ENCODE measurements around the gene ANKRD34A. TPM values are rescaled to one million over a fixed set of nuclear protein-coding genes. Genes with fewer than 3 reads are reported as not detected.
"Not testable (repeated sequence)": the region's sequence is repeated elsewhere in the genome, so short reads cannot be mapped to it uniquely, and the experiment has no call there.

ANKRD34A gene
- total RNA-seq, 1 donor from 2014 or later = under 0.01 TPM

DNA sequence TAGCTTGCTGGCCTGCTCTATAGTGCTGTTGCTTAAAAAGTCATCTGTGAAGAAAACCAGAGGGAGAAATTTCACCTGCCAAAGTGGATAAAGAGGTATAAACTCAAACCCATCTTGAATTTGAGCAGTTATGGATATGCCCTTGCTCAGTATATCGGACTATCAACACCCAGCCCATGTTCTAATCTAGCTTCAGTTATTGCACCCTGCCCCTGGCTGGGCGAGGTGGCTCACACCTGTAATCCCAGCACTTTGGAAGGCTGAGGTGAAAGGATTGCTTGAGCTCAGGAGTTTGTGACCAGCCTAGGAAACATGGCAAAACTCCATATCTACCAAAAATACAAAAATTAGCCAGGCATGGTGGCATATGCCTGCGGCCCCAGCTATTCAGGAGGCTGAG lies 19.8 kb downstream of the ANKRD34A start:
- no peaks in the 10 kb centered on the region for H3K27me3 ChIP-seq (ENCODE audit: control insufficient read depth, insufficient read depth, low read length)
- FAIRE-seq (no peak), DNase-seq (ENCODE audit: low read depth) (no peak)
- no peak overlapping the region for H3K4me3 ChIP-seq (ENCODE audit: low read depth, low read length)
- no peaks in the 10 kb centered on the region for H3K36me3 ChIP-seq (ENCODE audit: control insufficient read depth, insufficient read depth, low read length)
- TF ChIP-seq, protein P1, sequence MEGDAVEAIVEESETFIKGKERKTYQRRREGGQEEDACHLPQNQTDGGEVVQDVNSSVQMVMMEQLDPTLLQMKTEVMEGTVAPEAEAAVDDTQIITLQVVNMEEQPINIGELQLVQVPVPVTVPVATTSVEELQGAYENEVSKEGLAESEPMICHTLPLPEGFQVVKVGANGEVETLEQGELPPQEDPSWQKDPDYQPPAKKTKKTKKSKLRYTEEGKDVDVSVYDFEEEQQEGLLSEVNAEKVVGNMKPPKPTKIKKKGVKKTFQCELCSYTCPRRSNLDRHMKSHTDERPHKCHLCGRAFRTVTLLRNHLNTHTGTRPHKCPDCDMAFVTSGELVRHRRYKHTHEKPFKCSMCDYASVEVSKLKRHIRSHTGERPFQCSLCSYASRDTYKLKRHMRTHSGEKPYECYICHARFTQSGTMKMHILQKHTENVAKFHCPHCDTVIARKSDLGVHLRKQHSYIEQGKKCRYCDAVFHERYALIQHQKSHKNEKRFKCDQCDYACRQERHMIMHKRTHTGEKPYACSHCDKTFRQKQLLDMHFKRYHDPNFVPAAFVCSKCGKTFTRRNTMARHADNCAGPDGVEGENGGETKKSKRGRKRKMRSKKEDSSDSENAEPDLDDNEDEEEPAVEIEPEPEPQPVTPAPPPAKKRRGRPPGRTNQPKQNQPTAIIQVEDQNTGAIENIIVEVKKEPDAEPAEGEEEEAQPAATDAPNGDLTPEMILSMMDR (IDR thresholded peaks at IDR 0.05; ENCODE audit: insufficient read depth, low read length, severe bottlenecking) = no peak

DNA sequence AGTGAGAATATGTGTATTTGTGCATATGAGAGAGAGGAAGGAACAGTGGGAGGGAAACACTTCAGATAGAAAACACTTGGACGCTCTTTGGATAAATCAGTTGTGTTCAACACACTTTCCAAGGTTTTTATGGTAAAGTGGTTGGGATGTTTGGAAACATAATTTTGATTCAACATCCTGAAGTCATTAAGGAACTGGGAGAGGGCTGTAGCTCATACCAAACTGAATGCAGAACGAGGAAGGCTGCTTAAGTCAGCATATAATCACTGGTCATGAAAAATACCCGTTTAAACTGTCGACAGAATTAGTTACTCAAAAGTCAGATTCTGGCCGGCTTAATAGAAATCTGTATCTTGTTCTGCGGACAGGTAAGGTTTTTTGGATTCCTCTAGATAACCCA lies 21.5 kb downstream of the ANKRD34A start:
- H3K36me3 ChIP-seq (ENCODE audit: control insufficient read depth, insufficient read depth, low read length) = no peaks in the 10 kb centered on the region
- H3K4me3 ChIP-seq (ENCODE audit: low read depth, low read length) = no peak overlapping the region
- TF ChIP-seq, protein P1 (IDR thresholded peaks at IDR 0.05; ENCODE audit: insufficient read depth, low read length, severe bottlenecking) = no peak
- FAIRE-seq (no peak), DNase-seq (ENCODE audit: low read depth) (no peak)
- H3K27me3 ChIP-seq (ENCODE audit: control insufficient read depth, insufficient read depth, low read length) = no peaks in the 10 kb centered on the region

DNA sequence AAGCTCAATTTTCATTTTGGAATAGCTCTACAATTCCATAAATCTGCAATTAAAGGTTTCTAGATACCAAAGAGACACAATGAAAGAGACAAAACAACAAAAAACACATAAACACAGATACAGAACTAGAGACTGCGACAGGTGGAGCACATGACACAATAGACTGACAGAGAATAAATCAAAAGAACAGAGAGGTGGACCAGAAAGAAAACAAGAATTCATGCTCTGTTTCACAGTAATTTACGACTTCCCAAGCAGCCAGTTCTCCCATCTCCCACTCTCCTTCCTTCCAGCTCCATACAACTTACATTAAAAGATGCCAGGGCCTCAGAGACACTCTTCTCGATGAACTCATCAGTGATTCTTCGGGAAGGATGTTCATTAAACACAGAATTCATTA lies 22.0 kb downstream of the ANKRD34A start:
- TF ChIP-seq, protein P1 (IDR thresholded peaks at IDR 0.05; ENCODE audit: insufficient read depth, low read length, severe bottlenecking) = no peak
- H3K27me3 ChIP-seq (ENCODE audit: control insufficient read depth, insufficient read depth, low read length) = no peaks in the 10 kb centered on the region
- FAIRE-seq (no peak), DNase-seq (ENCODE audit: low read depth) (no peak)
- no peak overlapping the region for H3K4me3 ChIP-seq (ENCODE audit: low read depth, low read length)
- H3K36me3 ChIP-seq (ENCODE audit: control insufficient read depth, insufficient read depth, low read length) = no peaks in the 10 kb centered on the region

DNA sequence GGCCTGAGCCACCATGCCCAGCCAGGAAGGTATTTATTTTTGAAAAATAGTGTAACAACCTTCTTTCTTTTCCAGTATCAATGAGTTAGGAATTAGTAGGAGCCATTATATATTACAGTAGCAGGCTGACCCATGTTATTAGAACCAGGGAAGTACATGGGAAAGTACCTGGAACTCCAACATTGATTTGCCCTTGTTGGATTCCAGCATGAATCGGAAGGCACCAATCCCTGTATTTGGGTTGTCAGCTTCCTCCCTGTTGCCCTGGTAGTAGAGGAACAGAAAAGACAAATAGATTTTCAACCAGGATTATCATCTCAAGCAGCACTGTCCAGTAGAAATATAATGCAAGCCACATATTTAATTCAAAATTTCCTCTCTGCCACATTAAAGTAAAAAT lies 26.9 kb downstream of the ANKRD34A start:
- H3K27me3 ChIP-seq (ENCODE audit: control insufficient read depth, insufficient read depth, low read length) = no peaks in the 10 kb centered on the region
- no peak for FAIRE-seq
- TF ChIP-seq, protein P1 (IDR thresholded peaks at IDR 0.05; ENCODE audit: insufficient read depth, low read length, severe bottlenecking) = no peak
- H3K4me3 ChIP-seq (ENCODE audit: low read depth, low read length) = no peak overlapping the region
- DNase-seq (ENCODE audit: low read depth) = no peak
- H3K36me3 ChIP-seq (ENCODE audit: control insufficient read depth, insufficient read depth, low read length) = no peaks in the 10 kb centered on the region

DNA sequence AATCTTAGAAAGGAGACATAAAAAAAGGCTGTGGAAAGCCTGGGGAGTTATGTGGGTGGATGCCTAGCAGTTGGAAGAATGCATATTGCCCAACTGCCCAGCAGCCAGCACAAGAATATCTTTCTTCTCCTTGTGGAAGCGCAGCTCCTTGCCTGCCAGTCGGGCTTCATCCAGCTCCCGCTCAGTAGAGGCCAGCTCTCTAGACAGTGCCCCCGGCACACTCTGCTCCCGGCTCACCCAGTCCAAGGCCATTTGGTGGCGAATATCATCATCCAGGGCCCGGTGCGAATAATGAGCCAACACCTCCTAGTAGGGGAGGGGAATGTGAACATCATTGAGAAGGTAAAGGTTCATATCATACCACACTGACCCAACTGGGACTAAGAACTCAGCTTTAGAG lies 28.1 kb downstream of the ANKRD34A start:
- TF ChIP-seq, protein P1 (IDR thresholded peaks at IDR 0.05; ENCODE audit: insufficient read depth, low read length, severe bottlenecking) = no peak
- Histone ChIP-seq H3K27me3 (ENCODE audit: control insufficient read depth, insufficient read depth, low read length) (no peaks in the 10 kb centered on the region), H3K4me3 (ENCODE audit: low read depth, low read length) (no peak overlapping the region), H3K36me3 (ENCODE audit: control insufficient read depth, insufficient read depth, low read length) (no peaks in the 10 kb centered on the region)
- DNase-seq (ENCODE audit: low read depth) (no peak), FAIRE-seq (no peak)

DNA sequence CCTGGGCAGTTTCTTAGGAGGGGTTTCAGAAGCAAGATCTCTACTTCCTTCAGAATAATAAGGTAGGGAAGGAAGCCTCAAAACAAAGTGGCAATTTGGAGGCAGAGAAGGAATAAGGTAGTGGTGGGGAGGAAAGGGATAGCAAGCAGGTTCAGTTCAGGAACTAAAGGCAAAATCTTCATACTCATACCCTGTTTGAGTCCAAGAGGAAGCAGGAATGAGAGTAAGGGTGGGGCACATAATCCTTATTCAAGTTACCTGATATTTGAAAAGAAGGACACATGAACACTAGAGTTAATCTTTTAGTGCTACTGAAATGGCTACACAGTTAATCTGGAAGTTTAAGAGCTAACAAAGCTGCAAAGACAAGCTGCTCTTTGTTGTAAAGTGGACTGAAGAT lies 28.7 kb downstream of the ANKRD34A start:
- no peaks in the 10 kb centered on the region for H3K27me3 ChIP-seq (ENCODE audit: control insufficient read depth, insufficient read depth, low read length)
- H3K36me3 ChIP-seq (ENCODE audit: control insufficient read depth, insufficient read depth, low read length) = no peaks in the 10 kb centered on the region
- DNase-seq (ENCODE audit: low read depth) = no peak
- TF ChIP-seq, protein P1 (IDR thresholded peaks at IDR 0.05; ENCODE audit: insufficient read depth, low read length, severe bottlenecking) = no peak
- FAIRE-seq = no peak
- H3K4me3 ChIP-seq (ENCODE audit: low read depth, low read length) = no peak overlapping the region

DNA sequence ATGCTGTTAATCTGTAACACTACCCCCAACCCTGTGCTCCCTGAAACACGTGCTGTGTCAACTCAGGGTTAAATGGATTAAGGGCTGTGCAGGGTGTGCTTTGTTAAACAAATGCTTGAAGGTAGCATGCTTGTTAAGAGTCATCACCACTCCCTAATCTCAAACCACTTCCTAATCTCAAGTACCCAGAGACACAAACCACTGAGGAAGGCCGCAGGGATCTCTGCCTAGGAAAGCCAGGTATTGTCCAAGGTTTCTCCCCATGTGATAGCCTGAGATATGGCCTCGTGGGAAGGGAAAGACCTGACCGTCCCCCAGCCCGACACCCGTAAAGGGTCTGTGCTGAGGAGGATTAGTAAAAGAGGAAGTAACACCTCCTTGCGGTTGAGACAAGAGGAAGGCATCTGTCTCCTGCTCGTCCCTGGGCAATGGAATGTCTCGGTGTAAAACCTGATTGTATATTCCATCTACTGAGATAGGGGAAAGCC lies 31.8 kb downstream of the ANKRD34A start:
- H3K36me3 ChIP-seq (ENCODE audit: control insufficient read depth, insufficient read depth, low read length); FAIRE-seq; H3K4me3 ChIP-seq (ENCODE audit: low read depth, low read length); H3K27me3 ChIP-seq (ENCODE audit: control insufficient read depth, insufficient read depth, low read length): not testable (repeated sequence)
- peak; percentile 35 for DNase-seq (ENCODE audit: low read depth)
